K562 (cell line): ENCODE measurements around the gene DPEP3. TPM values are rescaled to one million over a fixed set of nuclear protein-coding genes. Genes with fewer than 3 reads are reported as not detected.

ENCODE experiments used
- ATAC-seq: fragments of 200-7000 bp; cut with Tn5 transposase; 3 replicates; pipeline ENCODE4 v1.9.1; 2020; ENCODE audit warnings: moderate library complexity
- BruUV-seq: library from RNA; stranded (reverse); fragments of 400-500 nt; replicated peaks from 2 replicates; lab custom pipeline; 2021; lab: Mats Ljungman, UMichigan
- CTCF ChIA-PET: fragments of 300-600 bp; formaldehyde crosslinking; extraction: SDS; loops from one replicate; lab custom pipeline; 2021; ENCODE audit warnings: low intra/inter-chr PET ratio; lab: Yijun Ruan, JAX
- POLR2A ChIA-PET: fragments of 300-600, 350-650 bp; sonication (Branson Sonifier 250); formaldehyde crosslinking; extraction: SDS; loops from one replicate; lab custom pipeline; 2021; ENCODE audit warnings: antibody characterized with exemption, inconsistent platforms; lab: Yijun Ruan, JAX
- DNase-seq, 4 experiments: peaks; one replicate each; pipeline versions ENCODE4 v3.0.0 to v3.0.0-alpha.2; 2011 to 2018; ENCODE audit warnings: low spot score in 3 of 4, mixed read lengths in 3 of 4; ENCODE audit errors: extremely low read depth in 1 of 4
- FAIRE-seq: peaks from 2 replicates; lab custom pipeline; 2011; peaks lifted over from hg19 to GRCh38; lab: Jason Lieb, UNC
- H2AFZ ChIP-seq: 2 replicates; pipeline ENCODE4 v1.6.0; 2011; ENCODE audit warnings: low read depth, low read length, control low read depth, inconsistent platforms
- H3K27ac ChIP-seq: fragments of 200-600 bp; 3 replicates; pipeline ENCODE4 v1.8.0; 2011; ENCODE audit warnings: low read depth, mild to moderate bottlenecking, control low read depth, inconsistent platforms, low read length, moderate library complexity, mixed read lengths; ENCODE audit errors: extremely low read depth
- H3K27me3 ChIP-seq, 2 experiments: fragments of 300-600 bp in 1 of 2; 2 replicates in 1 of 2; 3 replicates in 1 of 2; pipeline versions ENCODE4 v1.6.0 to v1.8.0; 2011; ENCODE audit warnings: inconsistent platforms in 2 of 2, low read length in 2 of 2, mild to moderate bottlenecking in 1 of 2, mixed read lengths in 1 of 2, moderate library complexity in 1 of 2; ENCODE audit not compliant: control insufficient read depth in 2 of 2, insufficient read depth in 2 of 2
- H3K36me3 ChIP-seq: fragments of 300-600 bp; 3 replicates; pipeline ENCODE4 v1.8.0; 2011; ENCODE audit warnings: mild to moderate bottlenecking, low read length, inconsistent platforms; ENCODE audit not compliant: control insufficient read depth, insufficient read depth
- H3K4me1 ChIP-seq, 2 experiments: fragments of 200-600 bp in 1 of 2; replicated peaks in 1 of 2; 2 replicates in 1 of 2; 3 replicates in 1 of 2; pipeline versions ENCODE4 v1.5.1 to v1.8.0; 2011; ENCODE audit warnings: inconsistent platforms in 2 of 2, low read length in 2 of 2, mild to moderate bottlenecking in 1 of 2, mixed read lengths in 1 of 2, moderate library complexity in 1 of 2; ENCODE audit not compliant: control insufficient read depth in 2 of 2, insufficient read depth in 2 of 2
- H3K4me2 ChIP-seq: 2 replicates; pipeline ENCODE4 v1.6.1; 2011; ENCODE audit warnings: low read length, control low read depth, inconsistent platforms, mixed read lengths; ENCODE audit not compliant: insufficient read depth
- H3K4me3 ChIP-seq: fragments of 200-600 bp; sonication (generic), shearing (Covaris generic); 2 replicates; pipeline ENCODE4 v1.5.1; 2016; ENCODE audit warnings: control low read depth, inconsistent platforms
- H3K79me2 ChIP-seq: fragments of 200-600 bp; 3 replicates; pipeline ENCODE4 v1.8.0; 2011; ENCODE audit warnings: low read length, inconsistent platforms; ENCODE audit not compliant: control insufficient read depth, insufficient read depth
- H3K9ac ChIP-seq, 2 experiments: 2 replicates each; pipeline versions ENCODE4 v1.6.0 to v1.6.1; 2011; ENCODE audit warnings: low read depth in 2 of 2, low read length in 2 of 2, control low read depth in 1 of 2, inconsistent platforms in 1 of 2, mild to moderate bottlenecking in 1 of 2, mixed read lengths in 1 of 2; ENCODE audit not compliant: insufficient read depth in 1 of 2
- H3K9me1 ChIP-seq: one replicate; pipeline ENCODE4 v1.6.0; 2011; ENCODE audit warnings: inconsistent platforms, mild to moderate bottlenecking, low read length, moderate library complexity; ENCODE audit not compliant: control insufficient read depth, insufficient read depth
- H3K9me3 ChIP-seq: replicated peaks from 2 replicates; pipeline ENCODE4 v1.5.1; 2011; ENCODE audit warnings: low read depth, low read length, inconsistent platforms; ENCODE audit not compliant: control insufficient read depth, insufficient read depth
- H4K20me1 ChIP-seq: replicated peaks from 2 replicates; pipeline ENCODE4 v1.6.1; 2011; ENCODE audit warnings: low read length, inconsistent platforms, mixed read lengths; ENCODE audit not compliant: control insufficient read depth, insufficient read depth
- TARDBP ChIP-seq: fragments of 450-650 bp; IDR thresholded peaks from 2 replicates; pipeline ENCODE4 v1.6.1; 2016
- WGBS: fragments of 100-300 bp; shearing (Covaris generic); methylation state at CpG from one replicate; pipeline ENCODE4 v1.1.6; 2016; ENCODE audit warnings: low coverage, mixed read lengths; ENCODE audit not compliant: insufficient coverage; ENCODE audit errors: missing lambda C conversion rate; 5-methylcytosine and 5-hydroxymethylcytosine counted together
- in situ Hi-C: fragments of 300-500 bp; cut with MboI; formaldehyde crosslinking; loops from 4 replicates; pipeline ENCODE4 v1.15.0; 2018; ENCODE audit warnings: inconsistent platforms, mixed read lengths
- intact Hi-C: fragments of 100-400 bp; cut with micrococcal nuclease; formaldehyde crosslinking; loops from 2 replicates; pipeline ENCODE4 v1.14.2; 2022
- polyA plus RNA-seq, 8 experiments: library from polyadenylated mRNA; depleted of rRNA in 4 of 8; stranded (reverse) in 5 of 8; unstranded in 3 of 8; fragments of >200 nt; fragmentation: Nextera tagmentation in 2 of 8; fragmentation: Illumina TruSeq in 1 of 8; extraction: Ambion mirVana in 2 of 8; extraction: Trizol in 1 of 8; gene quantifications; 2 replicates each; pipeline versions ENCODE4 v1.2.1 to v1.2.3, GENCODE V29; 2011 to 2014; ENCODE audit warnings: inconsistent platforms in 1 of 8, missing spikeins in 1 of 8
- total RNA-seq, 7 experiments: library from RNA; depleted of rRNA in 6 of 7; stranded (reverse); fragments of >200 nt in 6 of 7; fragmentation: Illumina TruSeq in 2 of 7; extraction: Trizol in 2 of 7; gene quantifications; 2 replicates each; pipeline versions ENCODE4 v1.2.1 to v1.2.3, GENCODE V29; 2011 to 2021; ENCODE audit warnings: low replicate concordance in 1 of 7
- TF ChIP-seq, protein P1 (sequence below): IDR thresholded peaks from 2 replicates; pipeline ENCODE4 v1.6.1; 2014; ENCODE audit warnings: antibody characterized with exemption
- TF ChIP-seq, protein P2 (sequence below): sonication (generic); formaldehyde crosslinking; IDR thresholded peaks from 2 replicates; pipeline ENCODE4 v1.8.1; 2023; ENCODE audit warnings: mild to moderate bottlenecking, missing genetic modification reagents

Gene DPEP3
- total and polyA plus RNA-seq, 9 of the 15 experiments (the other 6 are each of a cell fraction or from before 2014, with no cell fraction given), result not detected

DNA sequence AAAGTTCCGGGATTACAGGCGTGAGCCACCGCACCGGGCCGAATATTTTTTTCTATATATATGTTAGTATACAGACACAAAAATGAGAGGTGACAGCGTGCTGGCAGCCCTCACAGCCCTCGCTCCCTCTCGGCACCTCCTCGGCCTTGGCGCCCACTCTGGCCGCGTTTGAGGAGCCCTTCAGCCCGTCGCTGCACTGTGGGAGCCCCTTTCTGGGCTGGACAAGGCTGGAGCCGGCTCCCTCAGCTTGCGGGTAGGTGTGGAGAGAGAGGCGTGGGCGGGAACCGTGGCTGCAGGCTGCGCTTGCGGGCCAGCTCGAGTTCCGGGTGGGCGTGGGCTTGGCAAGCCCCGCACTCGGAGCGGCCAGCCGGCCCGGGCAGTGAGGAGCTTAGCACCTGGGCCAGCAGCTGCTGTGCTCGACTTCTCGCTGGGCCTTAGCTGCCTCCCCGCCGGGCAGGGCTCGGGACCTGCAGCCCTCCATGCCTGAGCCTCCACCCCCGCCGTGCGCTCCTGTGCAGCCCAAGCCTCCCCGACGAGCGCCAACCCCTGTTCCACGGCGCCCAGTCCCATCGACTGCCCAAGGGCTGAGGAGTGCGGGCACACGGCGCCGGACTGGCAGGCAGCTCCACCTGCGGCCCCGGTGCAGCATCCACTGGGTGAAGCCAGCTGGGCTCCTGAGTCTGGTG lies 1.9 kb upstream of the DPEP3 start:
- 82% methylated on average over 38 of the region's 49 CpGs for WGBS
- Histone ChIP-seq H3K9me3 (no peaks in the 10 kb centered on the region), H3K4me1 (peaks cover 14 to 27% of the 10 kb centered on the region in 2 experiments), H2AFZ (no peak overlapping the region), H3K27ac (no peak overlapping the region), H3K9ac (no peak overlapping the region), H3K4me3 (no peak overlapping the region), H3K9me1 (no peaks in the 10 kb centered on the region), H3K36me3 (no peaks in the 10 kb centered on the region), H3K79me2 (no peaks in the 10 kb centered on the region), H4K20me1 (no peaks in the 10 kb centered on the region), H3K4me2 (no peak overlapping the region), H3K27me3 (peaks cover 0 to 4% of the 10 kb centered on the region in 2 experiments; a peak in 1 of 5 replicates)
- ChIA-PET CTCF (no interaction called here), POLR2A (interaction anchor here (0.7 to 1.5 kb wide), 3 partner anchors 9 to 16 kb away, joined by 3 to 4 read pairs (median 3); no protein-coding TSS in a partner anchor)
- in situ Hi-C loops (no loop called here), intact Hi-C loops (no loop called here)
- TF ChIP-seq, protein P1, sequence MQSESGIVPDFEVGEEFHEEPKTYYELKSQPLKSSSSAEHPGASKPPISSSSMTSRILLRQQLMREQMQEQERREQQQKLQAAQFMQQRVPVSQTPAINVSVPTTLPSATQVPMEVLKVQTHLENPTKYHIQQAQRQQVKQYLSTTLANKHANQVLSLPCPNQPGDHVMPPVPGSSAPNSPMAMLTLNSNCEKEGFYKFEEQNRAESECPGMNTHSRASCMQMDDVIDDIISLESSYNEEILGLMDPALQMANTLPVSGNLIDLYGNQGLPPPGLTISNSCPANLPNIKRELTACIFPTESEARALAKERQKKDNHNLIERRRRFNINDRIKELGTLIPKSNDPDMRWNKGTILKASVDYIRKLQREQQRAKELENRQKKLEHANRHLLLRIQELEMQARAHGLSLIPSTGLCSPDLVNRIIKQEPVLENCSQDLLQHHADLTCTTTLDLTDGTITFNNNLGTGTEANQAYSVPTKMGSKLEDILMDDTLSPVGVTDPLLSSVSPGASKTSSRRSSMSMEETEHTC, result no peak
- TF ChIP-seq, protein P2, sequence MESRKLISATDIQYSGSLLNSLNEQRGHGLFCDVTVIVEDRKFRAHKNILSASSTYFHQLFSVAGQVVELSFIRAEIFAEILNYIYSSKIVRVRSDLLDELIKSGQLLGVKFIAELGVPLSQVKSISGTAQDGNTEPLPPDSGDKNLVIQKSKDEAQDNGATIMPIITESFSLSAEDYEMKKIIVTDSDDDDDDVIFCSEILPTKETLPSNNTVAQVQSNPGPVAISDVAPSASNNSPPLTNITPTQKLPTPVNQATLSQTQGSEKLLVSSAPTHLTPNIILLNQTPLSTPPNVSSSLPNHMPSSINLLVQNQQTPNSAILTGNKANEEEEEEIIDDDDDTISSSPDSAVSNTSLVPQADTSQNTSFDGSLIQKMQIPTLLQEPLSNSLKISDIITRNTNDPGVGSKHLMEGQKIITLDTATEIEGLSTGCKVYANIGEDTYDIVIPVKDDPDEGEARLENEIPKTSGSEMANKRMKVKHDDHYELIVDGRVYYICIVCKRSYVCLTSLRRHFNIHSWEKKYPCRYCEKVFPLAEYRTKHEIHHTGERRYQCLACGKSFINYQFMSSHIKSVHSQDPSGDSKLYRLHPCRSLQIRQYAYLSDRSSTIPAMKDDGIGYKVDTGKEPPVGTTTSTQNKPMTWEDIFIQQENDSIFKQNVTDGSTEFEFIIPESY, result 0 out of 2 replicates have a peak, but pooled peaks have one; percentile 25
- TF ChIP-seq TARDBP, result no peak
- BruUV-seq, result no TSS peak
- ATAC-seq (no peak), FAIRE-seq (no peak), DNase-seq (no peak)
